GM12892 (cell line): ENCODE data around the gene DST.

Experiments
- POLR2A ChIP-seq: IDR thresholded peaks from 2 replicates; pipeline ENCODE4 v1.6.1; 2011; ENCODE audit warnings: low read depth, low read length, control low read depth
- POLR2AphosphoS5 ChIP-seq: IDR thresholded peaks from 2 replicates; pipeline ENCODE4 v1.6.1; 2011; ENCODE audit warnings: low read depth, low read length, control low read depth
- TAF1 ChIP-seq: IDR thresholded peaks from 2 replicates; pipeline ENCODE4 v1.6.1; 2011; ENCODE audit warnings: low read depth, mild to moderate bottlenecking, control low read depth, low read length, borderline replicate concordance

GRCh38 chr6:56489559-56489958, 153.1 kb downstream of the DST start:
- TF ChIP-seq POLR2AphosphoS5 (no peak), POLR2A (no peak), TAF1 (no peak)
